ENCODE results near the gene CPEB3. TPM values are rescaled to one million over a fixed set of nuclear protein-coding genes. Genes with fewer than 3 reads are reported as not detected.
"Not testable (repeated sequence)": the region's sequence is repeated elsewhere in the genome, so short reads cannot be mapped to it uniquely, and the experiment has no call there.

CPEB3 gene
- total RNA-seq, 1 experiment from 2014 or later, result 1.0 TPM

DNA sequence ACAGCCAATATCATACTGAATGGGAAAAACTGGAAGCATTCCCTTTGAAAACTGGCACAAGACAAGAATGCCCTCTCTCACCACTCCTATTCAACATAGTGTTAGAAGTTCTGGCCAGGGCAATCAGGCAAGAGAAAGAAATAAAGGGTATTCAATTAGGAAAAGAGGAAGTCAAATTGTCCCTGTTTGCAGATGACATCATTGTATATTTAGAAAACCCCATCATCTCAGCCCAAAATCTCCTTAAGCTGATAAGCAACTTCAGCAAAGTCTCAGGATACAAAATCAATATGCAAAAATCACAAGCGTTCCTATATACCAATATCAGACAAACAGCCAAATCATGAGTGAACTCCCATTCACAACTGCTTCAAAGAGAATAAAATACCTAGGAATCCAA, 156.8 kb downstream of the CPEB3 start:
- not testable (repeated sequence) for H3K27me3 Mint-ChIP-seq (ENCODE audit: low read depth); H3K79me1 ChIP-seq (ENCODE audit: insufficient read depth, low read depth, low read length, poor library complexity, severe bottlenecking); H3K4me1 Mint-ChIP-seq; H3K4me2 ChIP-seq (ENCODE audit: insufficient read depth, insufficient read length, low read length); H3K14ac ChIP-seq (ENCODE audit: insufficient read depth, low read length); H2BK5ac ChIP-seq (ENCODE audit: insufficient read length, low read length); H3K18ac ChIP-seq (ENCODE audit: insufficient read length, low read depth, low read length); H3K27ac Mint-ChIP-seq; H4K8ac ChIP-seq (replicated peaks; ENCODE audit: insufficient read length, low read depth, low read length); H3K56ac ChIP-seq (ENCODE audit: insufficient read length, low read depth, low read length); H3K9ac ChIP-seq (ENCODE audit: extremely low read depth, insufficient read length, low read length); H3T11ph ChIP-seq (ENCODE audit: low read length); H3K4me1 ChIP-seq (ENCODE audit: insufficient read depth, low read length); H2BK120ac ChIP-seq (ENCODE audit: low read depth, low read length, poor library complexity, severe bottlenecking); H3K9me3 ChIP-seq (ENCODE audit: control insufficient read depth, low read depth, low read length); H3K23me2 ChIP-seq (ENCODE audit: insufficient read length, low read depth, low read length, poor library complexity, severe bottlenecking); H4K91ac ChIP-seq (ENCODE audit: insufficient read length, low read depth, low read length); H3K27me3 ChIP-seq (ENCODE audit: insufficient read depth, low read length); H3K23ac ChIP-seq (ENCODE audit: insufficient read length, low read depth, low read length); H2BK15ac ChIP-seq (ENCODE audit: low read depth, low read length); H2BK20ac ChIP-seq (ENCODE audit: low read depth, low read length, poor library complexity, severe bottlenecking); H4K5ac ChIP-seq (ENCODE audit: insufficient read length, low read depth, low read length); H3K4me3 Mint-ChIP-seq; H3K9me3 Mint-ChIP-seq; H3K4ac ChIP-seq (ENCODE audit: low read depth, low read length); H3K79me2 ChIP-seq (ENCODE audit: insufficient read depth, low read length); H3K27ac ChIP-seq (ENCODE audit: insufficient read length, low read depth, low read length); H2AFZ ChIP-seq (ENCODE audit: low read length); DNase-seq; H2AK5ac ChIP-seq (ENCODE audit: insufficient read length, low read length); H4K20me1 ChIP-seq (ENCODE audit: control insufficient read depth, insufficient read depth, insufficient read length); H2BK12ac ChIP-seq (ENCODE audit: insufficient read length, low read depth, low read length); H3K36me3 Mint-ChIP-seq (ENCODE audit: insufficient read depth in 1 of 3, low read depth in 3 of 3)
- WGBS (ENCODE audit: extremely low coverage, insufficient read length, low lambda C conversion rate), result no CpG with 5 or more reads among the region's 1 CpG
